WI38 (cell line): ENCODE measurements around the gene DPYSL5.

Experiments used
- H3K4me3 ChIP-seq: 2 replicates; pipeline ENCODE4 v1.5.1; 2011; ENCODE audit warnings: low read depth, mild to moderate bottlenecking, control low read depth, low read length
- TF ChIP-seq, protein P1 (sequence below): IDR thresholded peaks from 2 replicates; pipeline ENCODE4 v1.5.1; 2012; ENCODE audit warnings: low read depth, mild to moderate bottlenecking, control low read depth, low read length

DPYSL5 gene

GRCh38 chr2:26933431-26934334, 85.8 kb downstream of the DPYSL5 start:
- no peak overlapping the region for H3K4me3 ChIP-seq
- TF ChIP-seq, protein P1, sequence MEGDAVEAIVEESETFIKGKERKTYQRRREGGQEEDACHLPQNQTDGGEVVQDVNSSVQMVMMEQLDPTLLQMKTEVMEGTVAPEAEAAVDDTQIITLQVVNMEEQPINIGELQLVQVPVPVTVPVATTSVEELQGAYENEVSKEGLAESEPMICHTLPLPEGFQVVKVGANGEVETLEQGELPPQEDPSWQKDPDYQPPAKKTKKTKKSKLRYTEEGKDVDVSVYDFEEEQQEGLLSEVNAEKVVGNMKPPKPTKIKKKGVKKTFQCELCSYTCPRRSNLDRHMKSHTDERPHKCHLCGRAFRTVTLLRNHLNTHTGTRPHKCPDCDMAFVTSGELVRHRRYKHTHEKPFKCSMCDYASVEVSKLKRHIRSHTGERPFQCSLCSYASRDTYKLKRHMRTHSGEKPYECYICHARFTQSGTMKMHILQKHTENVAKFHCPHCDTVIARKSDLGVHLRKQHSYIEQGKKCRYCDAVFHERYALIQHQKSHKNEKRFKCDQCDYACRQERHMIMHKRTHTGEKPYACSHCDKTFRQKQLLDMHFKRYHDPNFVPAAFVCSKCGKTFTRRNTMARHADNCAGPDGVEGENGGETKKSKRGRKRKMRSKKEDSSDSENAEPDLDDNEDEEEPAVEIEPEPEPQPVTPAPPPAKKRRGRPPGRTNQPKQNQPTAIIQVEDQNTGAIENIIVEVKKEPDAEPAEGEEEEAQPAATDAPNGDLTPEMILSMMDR: no peak

DNA sequence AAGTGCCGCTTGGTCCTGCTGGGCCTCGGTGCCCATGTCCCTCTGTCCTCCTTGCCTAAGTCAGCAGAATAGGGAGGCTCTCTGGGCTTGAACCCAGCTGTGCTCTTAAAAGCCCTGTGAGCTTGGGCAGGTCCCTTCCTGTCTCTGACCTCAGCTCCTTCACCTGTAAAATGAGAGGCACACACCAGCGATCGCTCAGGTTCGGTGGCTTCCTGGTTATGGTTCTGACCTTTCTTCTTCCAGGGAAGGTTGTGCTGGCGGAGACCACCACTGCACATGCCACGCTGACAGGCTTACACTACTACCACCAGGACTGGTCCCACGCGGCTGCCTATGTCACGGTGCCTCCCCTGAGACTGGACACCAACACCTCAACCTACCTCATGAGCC, 86.4 kb downstream of the DPYSL5 start:
- H3K4me3 ChIP-seq: no peak overlapping the region
- TF ChIP-seq, protein P1: no peak

- TF ChIP-seq, protein P1: no peak
- H3K4me3 ChIP-seq: no peak overlapping the region
Observed at GRCh38 chr2:26934985-26935384, 87.1 kb downstream of the DPYSL5 start.

GRCh38 chr2:26936855-26937254, 88.9 kb downstream of the DPYSL5 start:
- H3K4me3 ChIP-seq: no peak overlapping the region
- TF ChIP-seq, protein P1: no peak

- TF ChIP-seq, protein P1: no peak
- no peak overlapping the region for H3K4me3 ChIP-seq
Observed at GRCh38 chr2:26938399-26939118, 90.6 kb downstream of the DPYSL5 start.

GRCh38 chr2:26940001-26940400, 92.1 kb downstream of the DPYSL5 start:
- TF ChIP-seq, protein P1: no peak
- no peak overlapping the region for H3K4me3 ChIP-seq

DNA sequence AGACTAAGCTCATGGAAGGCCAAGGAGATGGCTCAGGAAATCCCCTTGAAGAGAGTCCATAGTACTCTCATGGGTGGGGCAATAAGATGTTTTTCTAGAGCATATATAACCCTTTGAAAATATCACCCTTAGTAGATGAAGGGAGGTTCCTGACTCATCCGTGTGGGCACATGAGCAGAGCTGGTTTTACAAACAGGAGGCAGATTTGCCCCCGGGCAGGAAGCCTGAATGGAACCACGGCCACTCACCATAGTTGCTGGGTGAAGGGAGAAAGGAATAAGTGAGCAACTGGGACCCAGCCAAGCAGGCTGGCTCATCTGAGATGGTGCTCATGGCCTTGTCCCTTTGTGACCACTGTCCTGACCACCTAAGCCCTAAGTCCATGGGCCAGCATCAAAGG, 93.6 kb downstream of the DPYSL5 start:
- TF ChIP-seq, protein P1: no peak
- H3K4me3 ChIP-seq: no peak overlapping the region
